Cerebellar cortex (tissue), 1 donor: Measurements from ENCODE around the gene GDF10.

Experiments used
- DNase-seq: peaks from one replicate; pipeline ENCODE4 v3.0.0-alpha.2; 2015; ENCODE audit warnings: low spot score

Gene GDF10

DNA sequence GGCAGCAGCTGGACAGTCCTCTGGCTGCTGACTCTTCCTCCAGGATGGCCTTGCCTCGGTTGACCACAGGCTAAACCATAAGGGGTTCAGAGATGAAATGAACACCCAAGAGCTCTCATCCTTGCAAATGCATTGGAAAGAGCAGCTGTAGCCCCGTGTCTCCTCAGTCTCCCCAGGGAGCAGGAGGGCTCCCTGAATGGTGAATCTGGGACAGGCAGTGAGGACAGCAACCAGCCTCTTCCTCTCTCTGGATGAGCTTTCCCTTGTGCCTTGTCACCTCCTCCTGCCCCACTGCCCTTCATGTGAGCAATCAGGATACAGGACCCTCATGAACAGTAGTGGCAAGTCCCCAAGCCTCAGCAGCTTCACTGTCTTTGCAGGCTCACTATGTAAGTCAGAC is 23.9 kb upstream of the GDF10 start:
- DNase-seq, result no peak

DNA sequence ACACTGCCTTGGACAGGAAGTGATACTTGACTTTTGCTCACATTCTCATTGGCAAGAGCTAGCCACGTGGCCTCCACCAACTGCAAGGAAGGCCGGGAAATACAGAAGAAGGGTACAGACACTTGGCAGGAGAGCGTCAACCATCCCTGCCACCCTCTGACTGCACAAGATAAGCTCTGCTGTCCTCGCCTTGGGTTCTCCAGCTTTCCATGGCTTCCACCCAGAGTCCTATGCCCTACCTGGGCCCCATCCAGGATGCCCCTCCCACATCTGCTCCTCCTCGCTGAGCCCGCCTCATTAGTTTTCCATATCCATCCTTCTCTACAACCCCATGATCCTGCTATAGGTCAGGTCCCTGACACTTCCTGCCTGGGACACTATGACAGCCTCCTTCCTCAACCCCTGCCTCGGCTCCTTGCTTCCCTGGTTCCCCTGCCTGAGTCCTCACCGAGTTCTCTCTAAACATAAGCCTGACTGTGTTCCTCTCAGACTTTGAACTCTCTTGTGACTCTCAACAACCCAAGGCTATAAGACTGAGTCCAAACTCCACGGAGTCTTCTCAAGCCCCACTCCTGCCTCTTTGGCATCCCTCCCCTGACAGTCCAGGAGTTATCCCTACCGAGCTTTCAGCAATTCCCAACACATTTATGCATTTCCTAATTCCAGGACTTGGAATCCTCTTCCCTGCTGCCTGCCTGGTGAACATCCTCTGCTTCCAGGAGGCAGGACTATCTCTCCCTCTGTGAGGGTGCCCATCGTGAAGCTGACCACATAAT is 23.2 kb upstream of the GDF10 start:
- no peak for DNase-seq

DNA sequence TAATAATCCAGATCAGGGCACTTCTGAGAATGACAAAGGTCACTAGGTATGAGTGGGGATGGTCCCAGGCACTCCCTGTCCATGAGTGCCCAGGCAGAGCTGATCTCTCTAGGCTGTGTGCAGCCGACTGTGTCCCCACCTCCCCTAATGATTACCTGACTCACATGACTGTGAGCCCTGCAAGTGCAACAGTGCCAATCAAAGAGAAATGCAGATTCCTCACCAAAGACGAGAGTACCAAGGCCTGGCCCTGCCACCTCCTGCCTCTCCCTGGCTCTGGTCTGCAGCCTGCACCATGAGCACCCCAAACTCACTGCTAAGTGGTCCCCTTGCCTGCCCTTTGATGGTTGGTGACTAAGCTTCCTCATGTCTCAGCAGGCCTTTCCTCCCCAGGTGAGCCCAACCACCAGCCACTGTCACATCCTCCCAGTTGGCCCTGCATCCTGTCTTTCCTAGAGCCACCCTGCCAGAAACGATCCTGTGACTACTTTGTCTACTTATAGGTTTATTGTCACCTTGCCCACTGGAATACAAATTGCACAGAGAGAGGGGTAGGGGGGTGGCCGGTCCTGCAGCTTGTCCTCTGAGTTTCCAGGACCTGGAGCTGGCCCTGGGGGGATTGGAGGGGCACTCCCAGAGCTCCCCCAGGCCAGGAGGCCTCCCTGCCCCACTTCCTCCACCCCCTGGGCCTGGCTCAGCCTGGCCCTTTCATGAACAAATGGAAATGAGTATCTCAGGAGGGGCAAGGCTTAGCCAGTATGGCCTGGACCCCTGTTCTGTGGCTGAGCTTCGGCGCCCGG is 22.4 kb upstream of the GDF10 start:
- no peak for DNase-seq

DNA sequence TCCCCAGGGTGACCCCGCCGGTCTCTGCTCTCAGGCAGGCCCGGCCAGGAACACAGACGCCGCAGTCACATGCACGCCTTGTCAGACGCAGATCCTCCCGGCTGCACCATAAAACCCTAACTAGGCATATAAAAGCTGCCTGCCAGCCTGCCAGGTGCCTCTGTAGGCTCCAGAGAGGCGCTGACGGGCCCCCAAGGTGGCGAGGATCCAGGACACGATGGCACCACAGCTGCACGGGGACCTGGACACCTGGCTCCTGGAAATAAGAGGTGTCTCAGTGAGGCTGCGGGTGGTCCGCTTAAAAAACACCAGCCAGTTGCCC is 21.9 kb upstream of the GDF10 start:
- DNase-seq, result no peak

DNA sequence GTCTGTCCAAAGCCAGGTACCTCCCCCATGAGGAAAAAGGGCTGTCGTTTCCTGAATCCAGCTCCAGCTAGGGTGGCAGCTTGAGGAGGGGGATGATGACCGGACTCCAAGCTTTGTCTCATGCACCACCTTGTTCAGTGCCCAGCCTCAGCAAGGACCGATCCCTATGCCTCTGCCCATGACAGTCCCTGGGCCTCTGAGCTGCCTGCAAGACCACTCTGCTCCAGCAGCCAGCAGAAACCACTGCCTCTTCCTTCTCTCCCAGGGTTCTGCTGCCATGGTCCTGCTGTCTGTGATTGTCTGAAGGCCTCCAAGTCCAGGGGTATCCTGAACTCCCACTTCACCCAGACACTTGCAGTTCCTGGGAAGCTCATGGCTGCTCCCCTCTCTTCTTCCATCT is 21.3 kb upstream of the GDF10 start:
- DNase-seq, result no peak

DNA sequence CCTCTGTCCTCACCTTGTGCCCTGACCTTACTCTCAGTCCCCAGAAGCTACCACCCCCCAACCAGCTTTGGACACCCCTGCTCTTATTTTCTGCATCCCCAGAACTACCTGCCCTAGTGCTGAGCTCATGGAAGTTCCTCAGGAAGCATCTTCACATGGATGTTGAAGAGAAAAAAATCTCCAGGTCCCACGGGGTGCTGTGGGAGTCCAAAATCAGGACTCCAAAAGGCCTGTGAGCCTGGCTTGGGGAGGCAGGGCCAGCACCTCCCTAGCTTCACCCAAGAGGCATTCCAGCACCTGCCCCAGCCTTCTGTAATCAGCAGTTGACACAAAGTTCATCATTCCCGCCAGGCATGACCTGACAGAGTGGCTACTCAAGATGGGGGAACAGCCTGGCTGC is 20.7 kb upstream of the GDF10 start:
- DNase-seq, result no peak

DNA sequence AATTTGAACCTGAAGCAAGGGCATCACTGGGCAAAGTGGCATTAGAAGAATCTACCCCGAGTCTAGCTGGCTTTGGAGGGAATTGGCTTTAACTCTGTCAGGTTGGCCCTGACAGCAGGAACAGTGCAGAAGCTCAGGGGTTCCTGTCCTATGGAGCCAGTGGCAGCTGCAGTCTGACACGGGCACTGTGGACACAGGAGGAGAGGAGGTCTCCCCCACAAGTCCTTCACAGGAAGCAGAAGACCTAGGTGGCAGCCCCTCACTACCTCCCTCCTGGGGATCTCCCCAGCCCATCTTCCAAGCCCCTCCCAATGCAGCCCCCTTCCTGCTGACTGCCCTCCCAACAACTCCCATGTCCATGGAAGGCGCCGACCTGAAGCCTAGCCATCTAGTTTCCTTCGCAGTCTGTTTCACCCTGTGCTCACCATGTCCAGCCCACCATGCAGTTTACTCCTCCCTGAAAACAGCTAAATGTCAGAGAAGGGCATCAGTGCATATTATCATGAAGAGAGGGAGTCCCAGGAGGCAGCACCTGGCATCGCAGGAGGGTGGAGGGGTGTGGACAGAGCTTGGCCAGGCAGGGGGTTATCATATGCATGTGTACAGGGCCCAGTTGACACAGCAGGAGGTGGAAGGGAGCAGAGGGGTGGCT is 17.9 kb upstream of the GDF10 start:
- DNase-seq, result no peak

DNA sequence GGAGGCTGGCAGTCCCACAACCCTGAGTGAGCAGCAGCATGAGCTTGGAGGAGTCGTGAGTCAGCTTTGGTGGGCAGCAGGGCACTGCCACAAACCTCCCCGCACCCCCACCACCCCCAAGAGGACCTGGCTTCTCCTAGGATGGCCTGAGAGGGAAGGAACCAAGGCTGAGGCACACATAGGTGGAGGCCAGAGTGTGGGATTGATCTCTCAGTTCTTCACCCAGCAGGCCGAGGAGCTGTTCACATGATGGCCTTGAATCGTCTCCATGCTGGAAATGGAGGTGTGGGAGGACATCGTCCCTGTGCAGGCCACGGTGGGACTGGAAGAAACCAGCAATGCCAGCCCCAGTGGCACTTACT is 17.4 kb upstream of the GDF10 start:
- no peak for DNase-seq

DNA sequence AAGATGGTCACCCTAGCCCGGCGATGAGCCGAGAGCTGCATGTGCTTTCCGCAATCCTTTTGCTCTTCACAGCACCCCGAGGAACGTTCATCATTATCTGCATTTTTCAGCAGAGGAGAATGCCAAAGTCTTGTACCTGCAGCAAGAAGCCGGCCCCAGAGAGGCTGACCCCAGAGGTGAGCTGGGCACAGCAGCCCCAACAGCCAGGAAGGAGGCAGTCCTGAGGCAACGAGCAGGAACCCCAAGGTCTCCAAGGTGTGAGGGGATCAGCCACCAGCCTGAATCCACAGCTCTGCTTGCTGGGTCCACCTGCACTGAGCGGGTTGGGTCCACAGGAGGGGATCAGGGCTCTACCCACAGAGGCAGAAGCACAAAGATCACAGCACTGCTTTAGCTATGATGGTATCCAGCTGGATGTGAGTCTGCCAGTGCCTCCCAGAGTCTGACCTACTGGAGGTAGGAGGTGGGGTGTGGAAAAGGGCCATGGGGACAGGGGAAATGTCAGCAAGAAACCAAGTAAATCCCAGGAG is 16.8 kb upstream of the GDF10 start:
- no peak for DNase-seq

DNA sequence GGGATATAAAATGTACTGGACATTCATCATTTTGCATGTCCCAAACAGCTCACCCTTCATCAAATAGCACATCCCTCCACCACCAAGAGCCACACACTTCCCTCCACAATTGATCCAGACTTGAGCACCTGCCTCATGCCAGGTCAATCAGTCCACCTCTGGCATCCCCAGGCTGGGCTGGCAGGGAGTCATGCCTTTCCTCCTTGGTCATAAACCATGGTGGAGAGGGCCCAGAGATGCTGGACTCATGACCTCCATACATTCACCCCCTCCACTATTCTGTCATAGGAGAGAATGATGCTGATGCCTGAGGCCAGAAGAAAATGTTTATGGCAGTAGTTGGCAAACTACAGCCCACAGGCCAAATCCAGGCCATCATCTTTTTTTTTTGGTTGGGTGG is 16.1 kb upstream of the GDF10 start:
- no peak for DNase-seq

DNA sequence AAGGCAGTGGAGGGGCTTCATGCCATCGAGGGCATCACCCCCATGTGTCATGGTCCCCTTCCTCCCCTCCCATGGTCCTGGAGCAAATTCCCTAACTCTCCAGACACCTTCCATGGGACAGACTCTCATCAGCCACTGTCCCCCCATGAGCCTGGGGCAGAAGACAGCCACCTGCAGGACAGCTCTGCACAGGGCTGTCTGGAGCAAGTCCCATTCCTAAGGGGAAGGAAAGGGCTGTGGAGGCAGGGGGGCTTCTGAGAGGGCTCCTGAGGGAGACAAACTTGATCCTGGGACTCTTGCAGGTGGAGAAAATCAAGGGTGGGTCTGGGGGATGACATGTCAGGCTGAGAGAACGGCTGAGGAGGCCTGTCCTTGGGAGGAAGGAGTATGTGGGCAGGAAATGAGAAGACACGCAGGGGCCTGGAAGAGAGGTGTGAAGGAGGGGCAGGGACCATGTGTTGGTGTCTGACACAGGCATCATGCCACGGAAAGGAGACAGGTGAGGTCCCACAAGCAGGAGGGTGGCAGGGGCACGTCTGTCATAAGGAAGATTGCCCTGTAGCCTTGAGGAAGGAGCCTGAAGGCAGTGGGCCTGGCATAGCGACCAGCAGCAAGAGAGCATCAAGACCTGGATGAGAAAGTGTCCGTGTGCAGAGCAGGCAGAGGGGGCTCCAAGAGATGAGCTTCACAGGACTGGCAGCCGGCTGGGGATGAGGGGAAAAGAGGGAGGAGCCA is 14.4 kb upstream of the GDF10 start:
- DNase-seq, result no peak

DNA sequence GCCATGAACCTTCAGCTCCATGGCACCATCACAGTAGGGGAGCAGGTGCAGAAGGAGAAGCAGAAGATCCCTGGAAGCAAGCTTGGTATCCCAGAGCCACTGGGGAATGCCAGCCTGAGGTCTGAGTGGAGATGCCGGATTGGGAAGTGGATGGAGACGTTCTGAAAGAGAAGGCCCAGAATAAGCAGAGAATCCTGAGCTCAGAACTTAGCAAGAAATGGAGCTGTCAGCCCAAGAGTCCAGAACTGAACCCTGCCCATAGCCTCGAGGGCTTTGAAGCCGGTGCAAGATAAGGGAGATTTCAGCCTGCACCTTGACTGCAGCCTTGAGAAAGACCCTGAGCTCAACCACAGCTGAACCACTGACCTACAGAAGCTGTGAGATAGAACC is 13.9 kb upstream of the GDF10 start:
- no peak for DNase-seq

DNA sequence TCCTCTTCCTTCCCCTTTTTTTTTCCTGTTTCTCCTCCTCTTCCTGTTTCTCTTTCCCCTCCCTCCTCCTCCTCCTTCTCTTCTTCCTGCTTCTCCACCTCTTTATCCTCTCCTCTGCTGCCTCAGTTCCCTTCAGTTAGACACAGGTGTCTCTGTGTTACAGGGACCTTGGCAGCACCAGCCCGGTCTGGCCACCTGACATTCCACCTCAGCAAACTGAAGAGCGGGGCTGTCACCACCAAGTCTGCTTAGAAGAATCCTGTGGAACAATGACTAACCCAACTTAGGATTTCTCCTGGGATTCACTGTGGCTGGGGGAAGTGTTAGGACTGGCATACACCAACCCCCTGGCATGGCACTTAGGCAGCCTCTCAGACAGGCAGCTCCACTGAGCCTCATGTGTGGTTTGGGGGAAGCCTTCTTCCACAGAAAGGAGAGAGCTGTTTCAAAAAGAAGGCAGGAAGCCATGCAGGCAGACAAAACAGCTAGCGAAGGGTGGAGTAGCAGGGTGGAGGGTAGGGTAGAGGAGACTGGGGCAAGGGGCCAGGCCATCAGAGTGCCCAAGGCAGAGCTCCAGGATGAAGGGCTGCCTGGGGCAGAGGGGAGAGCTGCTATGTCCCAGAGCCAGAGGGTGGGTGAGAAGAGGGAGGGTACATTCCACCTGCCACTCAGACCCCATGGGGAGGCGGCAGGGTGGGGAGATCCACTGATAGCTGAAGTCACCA is 13.2 kb upstream of the GDF10 start:
- no peak for DNase-seq

DNA sequence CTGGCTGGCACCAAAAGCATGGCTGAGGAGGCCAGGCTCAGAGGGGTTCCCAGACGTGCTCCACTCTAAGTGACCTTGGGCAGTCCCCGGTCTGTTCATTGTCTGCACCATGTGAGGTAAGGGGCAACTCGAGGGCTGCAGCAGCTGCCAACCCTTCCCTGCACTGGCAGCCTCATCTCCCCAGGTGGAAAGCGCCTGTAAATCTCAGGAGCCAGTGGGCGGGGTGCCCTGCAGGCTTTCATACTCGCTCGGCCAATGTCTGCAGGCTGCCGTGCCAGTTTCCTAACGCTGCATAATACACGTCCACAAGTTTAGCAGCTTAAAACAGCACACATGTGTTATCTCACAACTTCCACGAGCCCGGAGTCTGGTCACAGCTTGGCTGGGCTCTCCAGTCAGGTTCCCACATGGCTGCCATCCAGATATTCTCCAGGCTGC is 12.6 kb upstream of the GDF10 start:
- DNase-seq, result no peak

DNA sequence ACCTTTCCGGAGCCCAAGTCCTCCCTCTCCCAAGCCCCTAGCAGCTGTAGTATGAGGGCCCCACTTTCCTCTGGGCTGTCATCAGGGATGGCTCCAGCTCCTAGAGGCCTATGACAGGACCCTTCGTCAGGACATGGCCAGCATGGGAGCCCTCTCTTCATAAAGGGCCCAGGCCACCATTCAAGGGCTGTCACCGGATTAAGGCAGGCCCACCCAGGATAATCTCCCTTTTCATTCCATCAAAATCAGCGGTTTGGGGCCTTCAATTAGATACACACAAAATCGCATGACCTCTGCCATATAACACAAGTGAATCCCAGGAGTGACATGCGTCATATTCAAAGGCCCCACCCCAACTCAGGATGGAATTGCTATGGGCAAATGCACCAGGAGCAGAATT is 12.2 kb upstream of the GDF10 start:
- DNase-seq, result no peak

DNA sequence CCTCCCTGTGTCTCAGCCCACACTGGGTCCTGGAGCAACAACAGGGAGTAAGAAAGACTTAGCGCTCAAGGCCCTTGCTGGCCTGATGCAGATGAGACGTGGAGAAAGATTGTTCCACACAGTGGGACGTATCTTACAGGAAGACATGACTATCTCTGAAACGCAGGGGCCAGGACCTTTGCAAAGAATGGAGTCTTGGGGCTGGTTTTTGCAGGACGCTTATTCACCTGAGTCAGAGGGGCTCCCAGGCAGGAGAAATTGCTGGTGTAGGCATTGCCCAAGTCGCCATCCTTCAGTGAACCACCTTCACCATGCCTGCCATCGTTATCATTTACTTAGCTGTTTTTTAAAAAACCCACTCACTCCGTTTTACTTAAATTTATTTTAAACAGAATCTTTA is 11.8 kb upstream of the GDF10 start:
- DNase-seq, result no peak

DNA sequence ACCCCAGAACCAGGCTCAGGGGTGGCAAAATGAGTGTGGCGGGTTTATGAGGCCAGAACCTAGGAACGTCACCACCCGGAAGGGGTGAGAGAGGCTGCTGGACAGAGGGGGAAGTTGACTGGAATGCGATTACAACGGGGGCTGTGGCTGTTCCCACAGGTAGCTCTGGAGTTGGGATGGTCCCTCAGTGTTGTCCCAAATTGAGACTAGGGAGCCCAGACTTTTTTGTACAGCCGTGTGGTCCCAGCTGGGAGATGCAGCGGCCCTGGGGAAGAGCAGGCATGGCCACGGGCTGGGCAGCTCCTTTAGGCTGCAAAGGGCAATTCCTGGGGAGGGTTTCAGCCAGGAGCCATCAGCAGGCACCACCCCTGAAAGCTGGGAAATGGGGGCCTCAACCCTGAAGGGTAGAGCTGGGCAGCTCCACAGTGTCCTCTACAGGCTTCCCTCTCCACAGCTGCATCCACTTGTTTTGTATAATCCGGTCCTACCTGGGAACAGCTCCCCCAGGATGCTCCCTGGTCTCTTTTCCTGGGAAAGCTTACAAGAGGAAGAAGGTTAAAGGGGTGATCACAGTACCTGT is 11.0 kb upstream of the GDF10 start:
- DNase-seq, result no peak

DNA sequence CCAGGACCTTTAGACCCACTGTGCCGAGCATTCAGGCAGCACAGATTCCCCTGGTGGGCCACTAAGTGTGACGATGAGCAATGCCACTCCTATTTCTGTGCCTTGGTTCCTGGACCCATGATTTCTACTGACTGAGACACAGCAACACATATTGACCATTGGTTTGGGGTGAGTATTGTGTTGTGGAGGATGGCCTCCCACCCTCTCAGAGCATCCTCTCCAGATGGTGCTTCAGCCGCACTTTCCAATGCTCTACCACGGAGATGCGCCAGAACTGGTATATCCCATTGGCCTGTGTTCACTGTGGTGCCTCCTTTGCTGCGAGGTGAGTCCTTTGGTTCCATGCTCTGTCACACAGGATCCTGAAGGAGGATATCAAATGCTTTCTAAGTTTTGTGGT is 10.1 kb upstream of the GDF10 start:
- DNase-seq, result no peak

DNA sequence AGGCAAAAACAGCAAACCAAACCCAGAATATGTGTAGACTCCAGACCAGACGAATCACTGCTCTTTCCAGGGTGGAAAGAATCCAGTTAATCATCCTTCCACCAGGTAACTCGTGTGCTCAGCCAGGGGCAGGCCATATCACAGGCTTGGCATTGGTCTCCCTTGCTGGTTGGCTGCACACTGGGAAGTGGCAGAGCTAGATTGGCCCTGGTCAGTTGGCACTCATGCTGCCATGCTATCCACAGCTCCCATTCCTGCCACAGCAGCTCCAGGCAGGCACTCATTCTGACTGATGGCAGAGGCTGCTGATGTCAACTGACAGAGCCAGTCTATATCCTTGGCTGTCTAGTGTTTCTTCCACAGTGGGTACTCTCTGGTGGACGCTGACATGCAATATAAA is 9.7 kb upstream of the GDF10 start:
- no peak for DNase-seq

DNA sequence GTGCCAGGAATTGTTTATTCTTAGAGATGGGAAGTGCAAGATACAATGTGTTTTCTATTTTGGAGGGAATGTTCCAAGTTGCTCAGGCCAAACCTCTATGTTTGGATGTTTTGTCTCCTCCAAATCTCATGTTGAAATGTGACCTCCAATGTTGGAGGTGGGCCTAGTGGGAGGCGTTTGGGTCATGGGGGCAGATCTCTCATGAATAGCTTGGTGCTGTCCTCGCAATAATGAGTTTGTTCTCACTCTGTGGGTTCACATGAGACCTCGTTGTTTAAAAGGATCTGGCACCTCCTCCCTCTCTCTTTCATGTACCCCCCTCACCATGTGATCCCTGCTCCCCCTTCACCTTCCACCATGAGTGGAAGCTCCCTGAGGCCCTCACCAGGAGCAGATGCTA is 8.3 kb upstream of the GDF10 start:
- no peak for DNase-seq

DNA sequence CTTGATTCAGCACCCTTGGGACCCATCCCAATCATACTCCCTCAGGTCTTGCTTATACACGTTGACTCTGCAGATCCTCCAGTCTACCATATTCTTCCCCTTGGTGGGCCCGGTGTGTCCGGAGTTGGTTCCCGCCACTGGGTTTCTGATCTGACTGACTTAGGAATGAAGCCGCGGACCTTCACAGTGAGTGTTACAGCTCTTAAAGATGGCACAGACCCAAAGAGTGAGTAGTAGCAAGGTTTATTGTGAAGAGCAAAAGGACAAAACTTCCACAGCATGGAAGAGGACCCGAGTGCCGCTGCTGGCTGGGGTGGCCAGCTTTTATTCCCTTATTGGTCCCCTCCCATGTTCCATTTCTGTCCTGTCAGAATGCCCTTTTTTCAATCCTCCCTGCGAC is 5.9 kb upstream of the GDF10 start:
- DNase-seq, result no peak
